Measurements from ENCODE around the gene FMN2.

GRCh38 chr1:240350910-240351331 is 259.2 kb downstream of the FMN2 start:
- no peak for TF ChIP-seq CTCF (IDR thresholded peaks at IDR 0.05; ENCODE audit: poor library complexity)
- TF ChIP-seq EZH2 (IDR thresholded peaks at IDR 0.05; ENCODE audit: borderline replicate concordance) = no peak
